H9 (cell line): Measurements from ENCODE around the gene ATP2B2. TPM values are rescaled to one million over a fixed set of nuclear protein-coding genes. Genes with fewer than 3 reads are reported as not detected.

Experiments
- DNase-seq: peaks from one replicate; pipeline ENCODE4 v3.0.0-alpha.2; 2017
- H2AFZ ChIP-seq: one replicate; pipeline ENCODE4 v1.6.1; 2013; ENCODE audit warnings: mild to moderate bottlenecking, low read length, control low read depth, moderate library complexity
- H2AK5ac ChIP-seq: 2 replicates; pipeline ENCODE4 v1.6.1; 2013; ENCODE audit warnings: low read length, control low read depth, mixed read lengths; ENCODE audit not compliant: insufficient read length
- H2BK120ac ChIP-seq: one replicate; pipeline ENCODE4 v1.6.1; 2013; ENCODE audit warnings: low read depth, mild to moderate bottlenecking, low read length, control low read depth, inconsistent platforms; ENCODE audit not compliant: poor library complexity, severe bottlenecking
- H2BK12ac ChIP-seq: 2 replicates; pipeline ENCODE4 v1.6.1; 2013; ENCODE audit warnings: low read length, control low read depth, mixed read lengths, low read depth; ENCODE audit not compliant: insufficient read length
- H2BK15ac ChIP-seq: 2 replicates; pipeline ENCODE4 v1.6.1; 2013; ENCODE audit warnings: low read depth, low read length, control low read depth
- H2BK20ac ChIP-seq: one replicate; pipeline ENCODE4 v1.6.1; 2013; ENCODE audit warnings: low read depth, mild to moderate bottlenecking, low read length, control low read depth, inconsistent platforms; ENCODE audit not compliant: poor library complexity, severe bottlenecking
- H2BK5ac ChIP-seq: 2 replicates; pipeline ENCODE4 v1.6.1; 2013; ENCODE audit warnings: low read length, control low read depth, mixed read lengths; ENCODE audit not compliant: insufficient read length
- H3K14ac ChIP-seq: 2 replicates; pipeline ENCODE4 v1.6.1; 2013; ENCODE audit warnings: low read length, control low read depth; ENCODE audit not compliant: insufficient read depth
- H3K18ac ChIP-seq: 2 replicates; pipeline ENCODE4 v1.6.1; 2013; ENCODE audit warnings: low read depth, mild to moderate bottlenecking, mixed read lengths, low read length, control low read depth; ENCODE audit not compliant: insufficient read length
- H3K23ac ChIP-seq: 2 replicates; pipeline ENCODE4 v1.6.1; 2013; ENCODE audit warnings: low read length, control low read depth, mixed read lengths, low read depth; ENCODE audit not compliant: insufficient read length
- H3K23me2 ChIP-seq: 2 replicates; pipeline ENCODE4 v1.6.1; 2013; ENCODE audit warnings: low read depth, mild to moderate bottlenecking, mixed read lengths, low read length, control low read depth; ENCODE audit not compliant: insufficient read length, poor library complexity, severe bottlenecking
- H3K27ac ChIP-seq: 2 replicates; pipeline ENCODE4 v1.5.1; 2013; ENCODE audit warnings: low read length, control low read depth, mixed read lengths, low read depth; ENCODE audit not compliant: insufficient read length
- H3K27me3 ChIP-seq: 2 replicates; pipeline ENCODE4 v1.6.1; 2013; ENCODE audit warnings: low read length, control low read depth, inconsistent platforms; ENCODE audit not compliant: insufficient read depth
- H3K4ac ChIP-seq: 2 replicates; pipeline ENCODE4 v1.6.1; 2013; ENCODE audit warnings: low read depth, mild to moderate bottlenecking, control low read depth, inconsistent platforms, low read length, moderate library complexity
- H3K4me1 ChIP-seq: 2 replicates; pipeline ENCODE4 v1.6.1; 2013; ENCODE audit warnings: low read length, control low read depth, inconsistent platforms; ENCODE audit not compliant: insufficient read depth
- H3K4me2 ChIP-seq: 2 replicates; pipeline ENCODE4 v1.6.1; 2013; ENCODE audit warnings: low read length, control low read depth, mixed read lengths; ENCODE audit not compliant: insufficient read length, insufficient read depth
- H3K56ac ChIP-seq: 2 replicates; pipeline ENCODE4 v1.6.1; 2013; ENCODE audit warnings: low read depth, mild to moderate bottlenecking, mixed read lengths, low read length, control low read depth; ENCODE audit not compliant: insufficient read length
- H3K79me1 ChIP-seq: 2 replicates; pipeline ENCODE4 v1.6.1; 2013; ENCODE audit warnings: low read depth, mild to moderate bottlenecking, moderate library complexity, low read length, control low read depth, inconsistent platforms; ENCODE audit not compliant: insufficient read depth, poor library complexity, severe bottlenecking
- H3K79me2 ChIP-seq: 2 replicates; pipeline ENCODE4 v1.6.1; 2013; ENCODE audit warnings: low read length, control low read depth, inconsistent platforms; ENCODE audit not compliant: insufficient read depth
- H3K9ac ChIP-seq: 2 replicates; pipeline ENCODE4 v1.6.1; 2013; ENCODE audit warnings: low read length, control low read depth, mixed read lengths; ENCODE audit not compliant: insufficient read length; ENCODE audit errors: extremely low read depth
- H3K9me3 ChIP-seq: one replicate; pipeline ENCODE4 v1.6.1; 2013; ENCODE audit warnings: low read depth, low read length, inconsistent platforms; ENCODE audit not compliant: control insufficient read depth
- H3T11ph ChIP-seq: one replicate; pipeline ENCODE4 v1.6.1; 2013; ENCODE audit warnings: mild to moderate bottlenecking, low read length, control low read depth, inconsistent platforms
- H4K20me1 ChIP-seq: one replicate; pipeline ENCODE4 v1.6.1; 2013; ENCODE audit not compliant: control insufficient read depth, insufficient read length, insufficient read depth
- H4K5ac ChIP-seq: 2 replicates; pipeline ENCODE4 v1.6.1; 2013; ENCODE audit warnings: low read depth, mild to moderate bottlenecking, mixed read lengths, low read length, control low read depth; ENCODE audit not compliant: insufficient read length
- H4K8ac ChIP-seq: replicated peaks from 2 replicates; pipeline ENCODE4 v1.6.1; 2013; ENCODE audit warnings: low read length, control low read depth, mixed read lengths, low read depth; ENCODE audit not compliant: insufficient read length
- H4K91ac ChIP-seq: 2 replicates; pipeline ENCODE4 v1.6.1; 2013; ENCODE audit warnings: low read depth, mild to moderate bottlenecking, moderate library complexity, mixed read lengths, low read length, control low read depth; ENCODE audit not compliant: insufficient read length
- H3K27ac Mint-ChIP-seq, 3 experiments: 2 replicates in 2 of 3; 3 replicates in 1 of 3; pipeline ENCODE4 v1.8.0; 2020 to 2021; ENCODE audit warnings: mixed read lengths in 3 of 3, mild to moderate bottlenecking in 1 of 3, moderate library complexity in 1 of 3
- H3K27me3 Mint-ChIP-seq: 2 replicates; pipeline ENCODE4 v1.8.0; 2021; ENCODE audit warnings: low read depth, mild to moderate bottlenecking, moderate library complexity, mixed read lengths
- H3K36me3 Mint-ChIP-seq, 3 experiments: 2 replicates in 2 of 3; 3 replicates in 1 of 3; pipeline ENCODE4 v1.8.0; 2020 to 2021; ENCODE audit warnings: low read depth in 3 of 3, mixed read lengths in 3 of 3; ENCODE audit not compliant: insufficient read depth in 1 of 3
- H3K4me1 Mint-ChIP-seq, 2 experiments: 2 replicates each; pipeline ENCODE4 v1.8.0; 2020; ENCODE audit warnings: mixed read lengths in 2 of 2
- H3K4me3 Mint-ChIP-seq, 2 experiments: 2 replicates in 1 of 2; 3 replicates in 1 of 2; pipeline ENCODE4 v1.8.0; 2020 to 2021; ENCODE audit warnings: mild to moderate bottlenecking in 2 of 2, mixed read lengths in 2 of 2, moderate library complexity in 1 of 2
- H3K9me3 Mint-ChIP-seq, 2 experiments: 2 replicates in 1 of 2; 3 replicates in 1 of 2; pipeline ENCODE4 v1.8.0; 2020; ENCODE audit warnings: mild to moderate bottlenecking in 2 of 2, mixed read lengths in 2 of 2, moderate library complexity in 1 of 2
- CTCF ChIP-seq: fragments of 200-600 bp; sonication (generic); conservative IDR thresholded peaks from 3 replicates; pipeline ENCODE4 v1.8.0; 2021; ENCODE audit warnings: antibody characterized with exemption, mild to moderate bottlenecking
- WGBS: extraction: QIAGEN DNeasy Blood & Tissue Kit; methylation state at CpG from one replicate; pipeline ENCODE4 v1.1.7; 2013; ENCODE audit warnings: missing lambda C conversion rate, low lambda C conversion rate, mixed read lengths; ENCODE audit not compliant: insufficient read length; ENCODE audit errors: extremely low coverage; 5-methylcytosine and 5-hydroxymethylcytosine counted together
- total RNA-seq: library from RNA; stranded (reverse); gene quantifications from 2 replicates; pipeline ENCODE4 v1.2.1, GENCODE V29; 2021

ATP2B2 gene
- total RNA-seq, 1 experiment from 2014 or later: 0.33 TPM

- H3K36me3 Mint-ChIP-seq: no peaks in the 10 kb centered on the region
- peak overlapping the region; percentile 47 for H3K4me2 ChIP-seq
- H3K79me2 ChIP-seq: no peaks in the 10 kb centered on the region
- H3K27ac ChIP-seq: no peak overlapping the region
- peaks cover 4 to 10% of the 10 kb centered on the region in 2 experiments for H3K4me1 Mint-ChIP-seq
- no peaks in the 10 kb centered on the region for H4K20me1 ChIP-seq
- H3K56ac ChIP-seq: no peak overlapping the region
- H3K9me3 ChIP-seq: no peaks in the 10 kb centered on the region
- H2BK12ac ChIP-seq: no peak overlapping the region
- no peak for DNase-seq
- no peak overlapping the region for H3K23ac ChIP-seq
- no peak overlapping the region for H3K9ac ChIP-seq
- no peak overlapping the region for H3T11ph ChIP-seq
- H2AFZ ChIP-seq: no peak overlapping the region
- H4K91ac ChIP-seq: no peak overlapping the region
- WGBS: no CpG with 5 or more reads among the region's 25 CpGs
- TF ChIP-seq CTCF: no peak
- peak overlapping the region; percentile 56 to 75 for H3K4me3 Mint-ChIP-seq
- peaks cover 10% of the 10 kb centered on the region for H3K23me2 ChIP-seq
- no peak overlapping the region for H3K27ac Mint-ChIP-seq
- H2BK15ac ChIP-seq: no peak overlapping the region
- no peak overlapping the region for H3K4ac ChIP-seq
- H2BK120ac ChIP-seq: no peak overlapping the region
- H3K27me3 ChIP-seq: no peaks in the 10 kb centered on the region
- H3K4me1 ChIP-seq: no peaks in the 10 kb centered on the region; the same call in 1 of the 2 replicates
- H3K14ac ChIP-seq: peak overlapping the region; percentile 50; the same call in 1 of the 2 replicates
- H3K79me1 ChIP-seq: no peaks in the 10 kb centered on the region
- peaks cover 18% of the 10 kb centered on the region for H3K27me3 Mint-ChIP-seq
- H4K8ac ChIP-seq: no peak overlapping the region
- H4K5ac ChIP-seq: no peak overlapping the region
- no peaks in the 10 kb centered on the region for H3K9me3 Mint-ChIP-seq
- H2BK5ac ChIP-seq: no peak overlapping the region
- H2BK20ac ChIP-seq: no peak overlapping the region
- H2AK5ac ChIP-seq: no peak overlapping the region
- H3K18ac ChIP-seq: no peak overlapping the region
These were observed 976 bp downstream of the ATP2B2 start for GRCh38 chr3:10504171-10505049.
